Measurements from ENCODE around the gene DLG5.

The DLG5 gene

DNA sequence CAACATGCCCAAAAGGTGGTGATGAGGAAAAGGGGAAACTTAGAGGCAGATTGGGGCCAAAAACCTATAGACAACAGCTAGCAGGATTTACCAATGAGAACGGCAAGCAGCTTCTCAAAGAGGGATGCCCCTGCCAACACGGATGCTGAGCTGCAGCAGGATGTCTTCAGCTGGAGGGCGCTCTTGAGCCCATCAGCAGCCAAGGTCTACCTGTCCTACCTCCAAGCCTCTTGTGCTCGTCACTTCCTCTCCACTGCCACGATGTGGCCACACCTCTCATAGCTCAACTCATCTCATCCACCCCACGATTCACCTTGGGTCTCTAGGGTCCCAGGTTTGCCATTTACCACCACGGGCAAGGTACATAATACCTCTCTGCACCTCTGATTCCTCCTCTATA lies 36.5 kb downstream of the DLG5 start:
- DNase-seq = no peak

DNA sequence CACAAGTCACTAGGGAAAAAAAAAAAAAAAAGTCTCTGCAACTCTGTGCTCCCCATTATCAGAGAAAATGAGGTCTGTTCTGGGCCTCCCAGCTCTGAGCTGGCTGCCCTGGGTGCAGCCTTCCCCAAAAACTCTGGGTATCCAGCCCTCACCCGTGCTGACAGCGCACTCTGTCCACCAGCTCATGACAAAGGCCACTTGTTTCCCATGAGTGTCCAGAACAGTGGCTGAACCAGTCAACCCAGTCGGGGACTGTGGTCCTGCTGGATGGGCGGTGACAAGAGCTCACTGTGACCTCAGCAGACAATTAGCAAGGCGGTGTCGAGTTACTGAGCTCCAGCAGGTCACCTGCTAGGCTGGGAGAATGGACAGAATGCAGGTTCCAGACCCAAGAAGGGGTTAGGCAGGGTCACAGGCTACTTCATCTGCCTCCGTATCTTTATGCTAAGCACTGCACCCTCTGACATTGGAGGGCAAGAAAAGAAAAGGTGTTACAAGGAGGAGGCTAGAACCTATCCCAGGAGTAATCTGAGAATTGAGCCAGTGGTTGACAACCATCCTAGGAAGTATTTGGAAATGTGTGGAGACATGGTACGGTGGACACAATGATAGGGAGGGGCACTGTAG lies 37.2 kb downstream of the DLG5 start:
- DNase-seq = no peak

DNA sequence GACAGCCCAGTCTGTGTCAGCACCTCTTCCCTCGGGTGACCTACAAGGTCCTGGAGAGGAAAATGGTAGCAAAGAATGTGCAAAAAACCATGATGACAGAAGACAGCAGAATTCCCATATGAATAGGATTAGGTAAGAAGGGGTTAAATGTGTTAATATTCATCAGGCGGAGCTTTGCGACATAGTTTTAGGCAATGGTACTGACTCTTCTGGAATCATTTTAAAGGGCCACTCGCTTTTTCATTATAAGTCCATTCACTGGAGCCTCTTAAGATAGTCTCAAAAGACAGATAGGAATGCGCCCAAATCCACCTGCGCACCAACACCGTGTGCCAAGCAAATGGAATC lies 38.2 kb downstream of the DLG5 start:
- no peak for DNase-seq

DNA sequence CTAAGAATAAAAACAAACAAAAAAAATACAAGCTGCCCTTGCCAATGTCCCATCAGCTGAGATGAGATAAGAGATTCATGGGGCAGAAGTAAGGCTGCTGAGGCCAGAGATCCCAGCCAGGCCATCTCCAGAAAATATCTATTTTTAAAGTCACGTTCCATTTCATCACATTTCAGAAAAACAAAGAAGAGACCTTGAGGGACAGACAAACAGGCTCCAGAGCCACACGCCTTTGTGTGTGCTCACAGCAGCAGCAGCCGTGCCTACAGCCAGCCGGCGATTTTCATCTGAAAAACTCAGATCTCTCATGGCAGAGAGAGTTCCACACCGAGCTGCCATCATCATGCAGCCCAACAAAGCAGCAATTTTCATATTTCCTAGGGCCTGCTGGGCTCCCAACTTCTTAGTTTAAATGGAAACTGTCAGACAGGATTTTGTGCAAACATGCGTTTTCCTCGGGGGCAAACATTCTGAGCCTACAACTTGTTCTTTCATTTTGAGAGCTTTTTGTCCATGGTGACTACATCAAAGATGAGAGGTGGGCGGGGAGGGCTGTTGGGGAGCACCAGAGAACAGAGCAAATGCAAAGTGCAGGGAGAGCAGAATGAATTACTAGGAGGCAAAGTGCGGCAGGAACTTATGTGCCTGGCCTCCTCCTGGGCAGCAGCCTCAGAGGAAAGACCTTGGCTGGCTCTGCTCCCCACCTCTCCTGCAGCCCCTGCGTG lies 38.8 kb downstream of the DLG5 start:
- no peak for DNase-seq

DNA sequence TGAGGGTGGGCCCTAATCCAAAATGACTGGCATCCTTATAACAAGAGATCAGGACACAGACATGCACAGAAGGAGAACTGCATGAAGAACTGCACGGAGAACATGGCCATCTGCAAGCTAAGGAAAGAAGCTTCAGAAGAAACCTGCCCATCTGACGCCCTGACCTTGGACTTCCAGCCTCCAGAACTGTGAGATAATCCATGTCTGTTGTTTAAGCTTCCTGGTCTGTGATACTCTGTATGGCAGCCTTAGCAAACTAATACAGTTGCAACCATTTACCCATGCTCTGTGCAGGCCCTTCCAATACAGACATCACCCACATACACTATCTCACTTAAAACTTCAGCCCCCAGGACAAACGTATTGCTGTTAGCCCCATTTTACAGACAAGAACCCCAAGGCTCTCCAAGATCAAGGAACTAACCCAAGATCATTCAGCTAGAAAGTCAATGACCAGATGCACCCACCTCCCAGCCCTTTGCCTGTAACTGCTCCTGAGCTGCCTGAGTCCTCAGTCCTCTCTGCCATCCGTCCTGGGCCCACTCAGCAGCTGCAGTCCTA lies 39.7 kb downstream of the DLG5 start:
- DNase-seq = no peak

DNA sequence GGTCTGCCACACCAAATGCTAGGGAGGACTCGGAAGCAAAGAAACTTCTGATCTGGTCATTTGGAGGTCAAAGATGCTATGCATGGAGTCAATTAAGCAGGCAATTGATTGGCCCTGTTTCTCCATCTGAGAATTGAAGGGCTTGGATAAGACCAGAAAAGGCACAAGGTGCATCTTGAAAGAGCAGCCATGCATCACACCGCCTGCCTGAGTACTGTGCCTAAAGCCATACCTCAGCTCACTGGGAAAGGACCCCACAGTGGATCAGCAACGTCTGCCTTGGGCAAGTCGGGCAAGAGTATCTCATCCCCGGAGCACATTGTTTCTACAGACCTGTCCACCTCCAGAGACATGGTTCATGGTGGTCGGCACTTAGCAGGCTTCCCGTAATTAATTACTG lies 42.4 kb downstream of the DLG5 start:
- DNase-seq = no peak

DNA sequence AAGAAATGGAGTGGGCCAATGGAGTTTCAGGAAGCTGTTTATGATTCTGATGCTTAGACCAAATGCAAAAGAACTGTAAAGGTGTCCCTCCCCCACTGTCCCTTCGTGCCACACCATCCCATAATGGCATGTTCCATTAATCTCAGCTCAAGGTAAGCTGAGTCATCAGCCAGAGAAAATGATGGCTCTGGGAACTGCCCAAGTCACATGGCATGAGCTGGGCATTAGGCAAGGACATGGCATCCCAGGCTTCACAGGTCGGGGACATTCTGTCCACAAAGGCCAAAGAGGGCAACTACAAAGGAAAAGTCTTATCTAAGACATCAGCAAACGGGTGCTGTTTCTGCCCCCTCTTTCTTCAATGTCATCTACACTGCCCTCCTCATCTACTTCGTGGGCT lies 44.9 kb downstream of the DLG5 start:
- DNase-seq = no peak

DNA sequence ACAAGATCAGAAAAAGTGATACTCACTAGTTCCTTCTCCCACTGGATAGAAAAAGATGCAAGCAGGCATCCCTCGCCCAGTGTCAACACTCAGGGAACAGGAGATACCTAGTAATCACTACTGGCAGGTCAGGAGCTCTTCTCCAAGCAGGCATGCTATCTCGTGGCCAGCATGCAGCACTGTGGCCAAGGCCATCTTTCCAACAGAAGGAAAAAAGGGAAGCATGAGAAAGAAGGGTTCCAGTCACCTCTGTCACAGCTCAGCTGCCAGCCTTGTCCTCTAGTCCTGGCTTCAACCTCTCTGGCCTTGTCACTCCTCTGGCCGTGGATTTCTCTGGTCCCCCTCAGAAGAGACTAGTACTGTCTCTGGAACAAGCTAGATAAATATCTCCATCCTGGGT lies 45.3 kb downstream of the DLG5 start:
- no peak for DNase-seq

DNA sequence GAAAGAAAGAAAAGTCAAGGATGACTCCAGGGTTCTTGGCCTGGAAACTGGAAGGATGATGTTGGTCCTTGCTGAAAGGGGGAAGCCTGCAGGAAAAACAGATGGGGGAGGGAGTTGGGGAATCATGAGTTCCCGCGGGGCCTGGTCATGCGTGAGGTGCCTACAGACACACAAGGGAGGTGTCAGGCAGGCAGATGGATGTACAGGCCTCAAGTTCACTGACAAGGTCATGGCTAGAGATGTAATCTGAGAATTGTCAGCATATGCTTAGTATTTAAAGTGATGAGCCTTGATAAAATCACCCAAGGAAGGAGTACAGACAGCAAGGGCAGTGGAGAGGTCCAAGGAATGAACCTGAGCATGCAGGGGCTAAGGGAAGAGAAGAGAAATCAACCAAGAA lies 46.8 kb downstream of the DLG5 start:
- DNase-seq = no peak

DNA sequence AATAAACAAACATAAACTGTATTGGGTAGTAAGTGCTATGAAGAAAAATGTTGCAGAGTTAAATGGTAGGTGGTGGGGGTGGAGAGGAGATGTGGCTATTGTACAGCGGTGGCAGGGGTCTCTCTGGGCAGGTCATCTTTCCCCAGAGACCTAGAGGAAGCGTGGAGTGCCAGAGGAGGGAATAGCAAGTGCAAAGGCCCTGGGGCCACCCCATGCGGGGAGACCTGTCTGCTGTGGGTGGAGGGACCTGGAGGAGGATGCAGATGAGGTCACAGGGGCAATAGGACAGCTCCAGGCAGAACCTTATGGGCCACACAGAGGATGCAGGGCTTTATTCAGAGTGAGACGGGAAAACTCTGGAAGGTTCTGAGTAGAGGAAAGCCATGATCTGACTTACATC lies 47.5 kb downstream of the DLG5 start:
- DNase-seq = no peak

DNA sequence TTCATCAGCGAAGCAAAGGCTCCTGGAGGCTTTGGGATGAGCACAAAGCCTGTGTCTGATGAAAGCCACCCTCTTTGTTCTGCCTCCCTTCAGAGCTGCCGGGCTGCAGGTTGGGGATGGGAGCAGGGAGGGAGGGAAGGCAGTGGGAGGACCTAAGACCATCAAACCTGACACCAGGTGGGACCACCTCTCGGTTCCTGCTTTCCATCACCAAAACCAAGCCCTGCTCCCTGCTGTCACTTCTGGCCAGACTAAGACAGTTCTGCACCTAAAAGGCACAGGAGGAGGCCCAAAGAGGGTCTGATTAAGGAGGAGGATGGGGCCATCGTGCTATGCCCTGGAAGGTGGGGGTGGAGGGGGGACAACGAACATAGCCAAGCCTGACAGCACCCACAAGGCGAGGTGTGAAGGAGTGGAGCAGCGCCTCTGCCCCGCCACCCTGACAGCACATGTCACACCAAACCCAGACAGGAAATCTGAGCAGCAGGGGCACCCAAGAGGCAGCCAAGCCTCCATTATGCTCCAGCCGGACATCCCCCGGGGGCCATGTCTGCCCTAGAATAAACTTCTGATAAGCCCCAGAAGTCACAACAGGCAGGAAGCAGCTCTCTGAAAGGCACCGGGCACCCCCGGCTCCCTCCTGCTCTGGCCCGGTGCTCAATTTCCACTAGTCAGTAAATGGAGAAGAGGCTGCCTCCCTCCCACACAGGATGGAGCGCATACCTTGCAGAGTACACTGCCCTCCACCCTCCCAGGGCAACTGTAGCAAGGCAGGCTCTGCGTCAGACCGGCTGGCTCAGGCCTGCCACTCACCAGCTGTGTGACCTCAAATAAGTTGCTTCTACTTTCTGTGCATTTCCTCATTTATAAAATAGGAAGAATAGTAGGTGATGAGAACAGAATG lies 48.9 kb downstream of the DLG5 start:
- DNase-seq = no peak

DNA sequence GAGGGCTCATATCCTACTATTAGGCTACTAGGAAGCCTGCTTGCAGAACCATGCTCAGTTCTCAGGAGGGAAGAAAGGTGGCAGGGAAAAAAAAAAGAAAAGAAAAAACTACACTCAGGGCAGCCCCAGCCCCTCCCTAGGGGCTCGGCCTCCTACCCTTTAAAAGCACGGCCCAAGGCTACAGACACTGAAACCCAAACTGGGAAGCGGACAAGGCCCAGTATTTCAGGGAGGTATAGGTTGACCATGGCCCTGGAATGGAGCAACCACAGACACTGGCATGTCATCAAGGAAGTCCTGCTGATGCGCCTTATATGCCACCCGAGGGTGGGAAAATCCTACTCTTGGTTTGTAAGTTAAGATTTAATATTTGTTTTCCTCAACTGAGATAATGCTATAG lies 50.8 kb downstream of the DLG5 start:
- DNase-seq = no peak

DNA sequence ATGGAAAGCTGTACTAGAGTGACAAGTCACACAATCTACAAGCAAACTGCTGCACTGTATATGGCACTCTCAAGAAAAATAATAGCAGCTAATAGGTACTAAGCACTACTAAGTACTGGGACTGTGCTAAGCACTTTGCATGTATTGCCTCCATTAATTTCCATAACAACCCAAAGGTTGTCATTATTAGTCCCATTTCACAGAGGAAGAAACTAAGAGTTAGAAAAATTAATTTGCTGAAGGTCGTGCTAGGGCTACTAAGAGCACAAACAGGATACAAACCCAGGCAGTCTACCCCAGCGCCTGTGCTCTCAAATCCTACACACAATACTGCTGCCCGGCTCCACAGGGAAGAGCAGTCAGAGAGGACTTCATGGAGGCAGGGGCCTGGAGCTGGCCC lies 51.7 kb downstream of the DLG5 start:
- DNase-seq = no peak

DNA sequence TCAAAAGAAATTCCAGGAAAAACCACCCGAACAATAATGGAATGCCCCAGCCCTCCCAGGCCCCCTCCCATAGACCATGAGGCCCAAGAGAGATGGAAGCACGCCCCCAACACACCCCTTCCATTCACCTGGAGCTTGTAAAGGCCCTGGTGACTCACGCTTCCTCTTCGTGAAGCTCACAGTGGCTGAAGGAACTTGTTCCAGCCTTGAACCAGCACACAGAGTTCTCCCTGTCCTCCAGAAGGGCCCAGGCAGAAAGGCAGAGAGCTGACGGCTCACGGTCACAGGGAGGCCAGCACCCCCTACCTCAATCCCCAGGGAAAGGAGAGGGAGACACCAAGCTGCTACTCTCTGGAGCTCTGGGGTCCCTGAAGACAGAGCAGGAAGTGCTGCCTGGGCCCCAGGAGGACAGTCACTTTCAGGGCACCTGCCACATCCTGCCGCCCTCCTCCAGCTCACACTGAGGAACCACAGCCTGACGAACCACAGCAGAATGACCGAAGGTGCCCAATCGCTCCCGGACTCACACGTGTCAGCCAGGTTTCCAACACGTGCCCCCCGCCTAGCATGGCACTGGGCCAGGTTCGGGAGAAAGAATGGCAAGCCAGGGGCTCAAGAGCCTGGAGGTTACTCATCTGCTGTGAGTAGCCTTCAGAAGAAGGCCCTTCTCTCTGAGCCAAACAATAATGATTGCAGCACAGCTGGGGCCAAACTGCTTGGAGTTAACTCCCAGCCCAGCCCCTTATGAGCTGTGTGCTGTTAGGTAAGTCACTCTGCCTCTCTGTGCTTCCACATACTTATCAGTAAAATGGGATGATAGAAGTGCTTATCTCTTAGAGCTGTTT lies 52.8 kb downstream of the DLG5 start:
- peak; percentile 45 for DNase-seq

DNA sequence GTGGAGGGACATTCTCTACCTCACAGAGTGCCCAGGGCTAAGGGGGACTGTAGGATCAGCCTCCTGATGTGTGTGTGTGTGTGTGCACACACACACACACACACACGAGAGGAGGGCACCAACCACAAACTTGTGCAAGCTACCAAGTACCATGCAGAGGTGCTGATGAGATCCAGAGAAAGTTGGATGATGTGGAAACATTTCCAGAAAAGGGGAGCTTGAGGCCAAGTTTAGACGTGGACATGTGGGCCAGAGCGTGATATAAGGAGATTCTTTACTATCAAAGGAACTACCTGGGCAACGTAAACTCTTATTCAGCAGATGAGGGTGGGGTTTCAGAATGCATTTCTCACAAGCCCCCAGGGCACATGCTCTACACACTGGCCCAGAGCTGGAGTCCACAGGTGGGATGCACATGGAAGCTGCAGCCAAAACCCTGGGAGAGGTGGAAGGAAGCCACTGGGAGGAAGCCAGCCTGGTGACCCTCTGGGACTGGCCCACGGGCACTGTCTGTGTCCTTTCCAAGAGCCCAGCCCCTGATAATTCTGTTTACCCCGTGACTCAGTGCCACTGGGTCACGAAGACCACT lies 53.5 kb downstream of the DLG5 start:
- no peak for DNase-seq

DNA sequence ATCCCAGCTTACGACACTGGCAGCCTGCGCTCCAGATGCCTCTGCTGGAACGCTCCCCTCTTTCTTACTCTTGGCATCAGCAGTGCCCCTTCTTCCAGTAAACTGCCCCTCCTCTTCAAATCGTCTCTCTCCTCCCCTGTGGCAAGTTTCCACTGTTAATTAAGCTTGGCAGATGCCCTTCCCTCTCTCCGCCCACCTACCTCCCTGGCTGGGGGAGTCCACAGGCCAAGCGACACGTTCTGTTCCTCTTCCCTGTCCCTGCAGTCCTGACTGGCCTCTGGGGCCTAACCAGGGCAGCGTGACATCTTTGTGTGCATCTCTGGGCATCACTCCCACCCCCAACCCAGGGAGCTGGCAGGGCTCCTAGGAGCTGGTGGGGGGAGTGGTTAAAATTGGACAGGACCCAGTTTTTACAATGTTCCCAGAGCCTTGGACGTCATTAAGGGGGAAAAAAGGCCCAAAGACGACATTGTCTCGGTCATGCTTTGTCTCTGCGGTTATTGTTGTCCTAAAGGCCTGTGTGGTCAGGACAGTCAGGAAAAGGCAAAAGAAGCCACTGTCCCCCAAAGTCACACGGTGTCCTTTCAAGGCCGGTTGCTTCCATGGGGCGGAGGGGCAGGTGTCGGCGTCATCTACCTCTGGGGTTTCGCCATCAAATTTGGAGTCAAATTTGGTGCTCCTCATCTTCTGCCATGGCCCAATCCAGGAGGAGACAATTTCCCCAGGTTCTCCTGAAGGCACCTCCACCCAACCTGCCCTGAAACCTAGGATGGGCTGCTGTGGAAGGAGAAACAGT lies 54.2 kb downstream of the DLG5 start:
- DNase-seq = no peak

DNA sequence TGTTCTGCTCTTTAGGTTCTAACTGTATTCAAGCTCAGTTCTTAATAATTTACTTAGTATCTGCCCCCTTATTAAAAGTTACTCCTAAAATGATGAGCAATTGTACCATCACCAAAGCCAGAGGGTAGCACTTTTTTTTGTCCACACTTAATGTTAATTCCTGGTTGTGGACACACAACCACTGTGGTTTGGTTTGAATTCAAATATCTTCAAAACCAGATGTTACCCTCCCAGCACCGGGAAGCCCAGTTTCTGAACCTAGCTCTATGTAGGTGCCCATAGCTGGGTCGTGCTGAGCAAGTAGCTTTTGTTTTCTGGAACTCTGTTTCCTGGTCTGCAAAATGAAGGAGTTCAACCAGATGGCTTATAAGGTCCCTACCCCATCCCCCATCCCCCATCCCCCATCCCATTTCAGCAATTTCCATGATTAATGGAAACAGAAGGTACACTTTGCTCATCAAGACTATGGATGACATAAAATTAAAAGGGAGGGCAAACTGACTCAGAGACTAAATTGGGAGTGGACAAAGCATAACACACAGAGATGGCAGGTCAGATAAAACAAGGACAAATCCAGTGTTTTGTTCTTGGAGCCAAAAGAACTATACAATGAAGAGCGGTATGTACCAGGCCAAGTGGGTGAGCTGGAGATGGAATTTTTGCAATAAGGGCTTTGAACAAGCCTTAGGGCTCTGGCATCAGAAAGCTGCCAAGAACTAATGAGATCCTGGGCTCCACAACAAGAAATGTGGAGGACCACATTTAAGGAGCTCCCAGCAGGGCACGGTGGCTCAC lies 56.7 kb downstream of the DLG5 start:
- no peak for DNase-seq

DNA sequence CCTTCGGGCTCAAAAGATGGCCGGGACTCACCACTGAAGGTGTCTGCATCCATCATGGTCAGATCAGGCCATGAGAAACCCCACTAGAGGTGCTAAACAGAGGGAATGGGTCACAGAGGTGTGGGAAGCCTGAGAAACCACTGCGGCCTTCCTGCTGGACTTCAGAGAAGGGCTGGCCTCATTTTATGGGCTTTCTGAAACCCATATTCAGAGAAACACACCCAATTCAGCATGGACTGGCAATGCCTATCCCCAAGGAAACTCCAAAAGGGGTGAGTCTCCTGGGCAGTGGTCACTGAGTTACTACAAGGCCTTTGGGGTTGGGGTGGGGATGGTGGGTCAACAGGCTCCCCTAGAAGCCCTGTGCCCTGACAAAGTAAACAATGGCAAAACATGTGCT lies 58.0 kb downstream of the DLG5 start:
- no peak for DNase-seq

DNA sequence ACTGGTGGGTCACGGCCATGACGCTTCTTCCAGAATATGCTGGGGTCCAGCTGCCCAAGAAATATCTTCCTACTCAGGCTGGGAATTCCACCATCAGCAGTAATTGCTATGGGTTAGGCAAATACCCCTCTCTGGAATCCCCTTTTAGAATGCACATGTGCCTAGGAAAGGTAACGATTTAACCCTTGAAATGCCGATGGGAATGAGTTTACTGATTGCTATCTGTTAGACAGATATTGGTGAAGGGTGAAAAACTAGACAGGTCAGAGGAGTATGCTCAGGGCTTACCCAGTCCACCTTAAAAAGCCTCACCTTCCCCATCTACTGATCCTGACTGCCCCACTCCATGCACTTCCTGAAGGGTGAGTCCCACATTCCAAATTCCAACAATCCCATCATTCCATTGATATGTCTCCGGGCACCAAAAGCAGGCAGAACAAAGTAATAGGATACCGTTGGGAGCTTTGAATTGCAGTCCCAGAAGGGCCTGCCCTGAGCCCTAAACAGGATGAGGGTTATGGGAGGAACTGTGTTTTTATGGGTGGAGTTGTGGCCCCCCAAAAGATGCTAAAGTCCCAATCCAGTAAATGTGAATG lies 59.3 kb downstream of the DLG5 start:
- no peak for DNase-seq

DNA sequence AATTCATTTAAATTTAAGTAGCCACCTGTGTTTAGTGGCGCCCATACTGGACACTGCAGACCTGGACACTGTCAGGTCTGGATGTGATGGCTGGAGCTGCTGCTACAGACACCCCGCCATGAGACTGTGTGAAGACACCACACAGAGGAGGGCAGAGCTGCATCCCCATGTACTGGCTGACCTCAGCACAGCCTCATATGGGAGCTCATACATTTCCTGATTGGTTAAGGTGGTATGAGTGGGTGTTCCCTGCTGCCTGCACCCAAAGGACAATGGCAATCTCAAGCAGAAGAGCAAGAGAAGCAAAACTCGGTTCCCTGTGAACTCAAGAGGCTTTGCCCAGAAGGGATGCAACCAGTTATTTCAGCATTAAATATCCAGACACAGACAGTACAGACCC lies 60.0 kb downstream of the DLG5 start:
- no peak for DNase-seq

All from activated CD4-positive, CD25-positive, alpha-beta regulatory T cell treated with anti-CD3 and anti-CD28 coated beads, Interleukin-2, amount 50 U/mL, for 72 hours (primary cell).